SK-N-SH (cell line): ENCODE results near the gene LAPTM5. TPM values are rescaled to one million over a fixed set of nuclear protein-coding genes. Genes with fewer than 3 reads are reported as not detected.

Source experiments
- CTCF ChIA-PET: fragments of 300-600, 350-600 bp; formaldehyde crosslinking; extraction: SDS; loops from one replicate; lab custom pipeline; 2021; lab: Yijun Ruan, JAX
- POLR2A ChIA-PET: fragments of 350-600 bp; sonication (Branson Sonifier 250); formaldehyde crosslinking; extraction: SDS; loops from one replicate; lab custom pipeline; 2020; ENCODE audit warnings: antibody characterized with exemption, inconsistent platforms; lab: Yijun Ruan, JAX
- DNase-seq: peaks from one replicate; pipeline ENCODE4 v3.0.0; 2012
- H2AFZ ChIP-seq: fragments of 200-600 bp; sonication (generic); 2 replicates; pipeline ENCODE4 v1.8.1; 2016; ENCODE audit warnings: antibody characterized with exemption, mild to moderate bottlenecking, low read depth
- H3F3A ChIP-seq: fragments of 200-600 bp; sonication (generic); replicated peaks from 2 replicates; pipeline ENCODE3; 2016; ENCODE audit warnings: antibody characterized with exemption, mild to moderate bottlenecking; ENCODE audit not compliant: insufficient read depth
- H3K27ac ChIP-seq, 2 experiments: fragments of 200-500 bp in 1 of 2; fragments of 200-600 bp in 1 of 2; sonication (Bioruptor generic) in 1 of 2; sonication (generic), shearing (Covaris generic) in 1 of 2; 2 replicates each; pipeline versions ENCODE4 v1.5.1 to v1.6.1; 2014 to 2016; ENCODE audit warnings: low read depth in 2 of 2, inconsistent platforms in 1 of 2, low read length in 1 of 2, mild to moderate bottlenecking in 1 of 2, mixed read lengths in 1 of 2
- H3K27me3 ChIP-seq: fragments of 200-600 bp; sonication (generic), shearing (Covaris generic); 2 replicates; pipeline ENCODE4 v1.6.1; 2016; ENCODE audit warnings: mixed run types; ENCODE audit not compliant: insufficient read depth
- H3K36me3 ChIP-seq, 2 experiments: fragments of 200-500 bp in 1 of 2; fragments of 200-600 bp in 1 of 2; sonication (Bioruptor generic) in 1 of 2; sonication (generic) in 1 of 2; replicated peaks in 1 of 2; 2 replicates each; pipeline versions ENCODE3 to v1.5.1; 2014 to 2016; ENCODE audit warnings: low read length in 1 of 2, mild to moderate bottlenecking in 1 of 2; ENCODE audit not compliant: insufficient read depth in 2 of 2, control insufficient read depth in 1 of 2
- H3K4me1 ChIP-seq, 2 experiments: fragments of 200-500 bp in 1 of 2; fragments of 200-600 bp in 1 of 2; sonication (Bioruptor generic) in 1 of 2; sonication (generic), shearing (Covaris generic) in 1 of 2; 2 replicates each; pipeline versions ENCODE4 v1.5.1 to v1.6.1; 2014 to 2016; ENCODE audit warnings: low read depth in 1 of 2, low read length in 1 of 2, mixed run types in 1 of 2; ENCODE audit not compliant: insufficient read depth in 2 of 2, control insufficient read depth in 1 of 2
- H3K4me2 ChIP-seq: fragments of 200-600 bp; sonication (generic), shearing (Covaris generic); 2 replicates; pipeline ENCODE4 v1.6.1; 2017; ENCODE audit warnings: mixed run types
- H3K4me3 ChIP-seq, 2 experiments: fragments of 200-500 bp in 1 of 2; fragments of 200-600 bp in 1 of 2; sonication (Bioruptor generic) in 1 of 2; sonication (generic), shearing (Covaris generic) in 1 of 2; 2 replicates each; pipeline versions ENCODE4 v1.5.1 to v1.8.1; 2014 to 2016; ENCODE audit warnings: low read depth in 2 of 2, inconsistent platforms in 1 of 2, low read length in 1 of 2, mild to moderate bottlenecking in 1 of 2, mixed read lengths in 1 of 2, moderate library complexity in 1 of 2
- H3K79me2 ChIP-seq: fragments of 200-600 bp; sonication (generic); 2 replicates; pipeline ENCODE4 v1.8.1; 2017; ENCODE audit warnings: mild to moderate bottlenecking; ENCODE audit not compliant: insufficient read depth
- H3K9ac ChIP-seq: fragments of 200-600 bp; sonication (generic); 2 replicates; pipeline ENCODE4 v1.6.1; 2017; ENCODE audit warnings: mixed run types
- H3K9me2 ChIP-seq: fragments of 200-600 bp; sonication (generic); 2 replicates; pipeline ENCODE4 v1.6.1; 2017; ENCODE audit warnings: mixed run types
- H3K9me3 ChIP-seq: fragments of 200-600 bp; sonication (generic); 2 replicates; pipeline ENCODE4 v1.6.1; 2017; ENCODE audit warnings: mixed run types, mild to moderate bottlenecking, moderate library complexity
- H4K20me1 ChIP-seq: fragments of 200-600 bp; sonication (generic); 2 replicates; pipeline ENCODE4 v1.6.1; 2017; ENCODE audit warnings: mild to moderate bottlenecking, mixed run types; ENCODE audit not compliant: insufficient read depth
- CHD2 ChIP-seq: fragments of 150-350 bp; IDR thresholded peaks from 2 replicates; pipeline ENCODE4 v1.6.1; 2018; ENCODE audit warnings: low read length; ENCODE audit not compliant: partially characterized antibody
- EP300 ChIP-seq, 2 experiments: IDR thresholded peaks; 2 replicates each; pipeline versions ENCODE4 v1.4.0 to v1.6.1; 2012; ENCODE audit warnings: borderline replicate concordance in 1 of 2, low read depth in 1 of 2, low read length in 1 of 2
- FOSL2 ChIP-seq: IDR thresholded peaks from 2 replicates; pipeline ENCODE4 v1.4.0; 2012; ENCODE audit warnings: low read depth, mild to moderate bottlenecking, moderate library complexity, borderline replicate concordance
- FOXM1 ChIP-seq: IDR thresholded peaks from 2 replicates; pipeline ENCODE4 v1.4.0; 2012; ENCODE audit warnings: low read depth, mild to moderate bottlenecking
- GATA2 ChIP-seq: sonication (generic); formaldehyde crosslinking; IDR thresholded peaks from 2 replicates; pipeline ENCODE4 v1.5.0; 2020; ENCODE audit warnings: mild to moderate bottlenecking, missing genetic modification reagents
- IRF3 ChIP-seq: fragments of 150-350 bp; IDR thresholded peaks from 2 replicates; pipeline ENCODE4 v1.6.1; 2016; ENCODE audit warnings: mild to moderate bottlenecking, low read depth, low read length
- NFIC ChIP-seq: IDR thresholded peaks from 2 replicates; pipeline ENCODE4 v1.4.0; 2012; ENCODE audit warnings: borderline replicate concordance
- POLR2AphosphoS5 ChIP-seq: IDR thresholded peaks from 2 replicates; pipeline ENCODE4 v1.6.1; 2012; ENCODE audit warnings: low read depth, low read length
- RFX5 ChIP-seq: IDR thresholded peaks from 2 replicates; pipeline ENCODE4 v1.6.1; 2012; ENCODE audit warnings: mild to moderate bottlenecking, improper control_type of control experiment, low read length
- WGBS: methylation state at CpG from one replicate; pipeline ENCODE4 v1.1.6; 2017; ENCODE audit warnings: low lambda C conversion rate; 5-methylcytosine and 5-hydroxymethylcytosine counted together
- polyA plus RNA-seq, 3 experiments: library from polyadenylated mRNA; depleted of rRNA; stranded (reverse); fragments of >200 nt; gene quantifications; 2 replicates each; pipeline ENCODE4 v1.2.3, GENCODE V29; 2012

The LAPTM5 gene
- polyA plus RNA-seq, 1 of the 3 experiments (the other 2 are of a cell fraction): 1.1 TPM

GRCh38 chr1:30741239-30741894 is 16.2 kb downstream of the LAPTM5 start:
- Histone ChIP-seq H3K4me2 (no peak overlapping the region), H3K27me3 (no peaks in the 10 kb centered on the region), H4K20me1 (no peaks in the 10 kb centered on the region), H2AFZ (no peak overlapping the region), H3F3A (no peaks in the 10 kb centered on the region), H3K79me2 (no peaks in the 10 kb centered on the region), H3K4me1 (no peaks in the 10 kb centered on the region), H3K9me2 (no peaks in the 10 kb centered on the region), H3K27ac (no peak overlapping the region), H3K9me3 (no peaks in the 10 kb centered on the region), H3K9ac (no peak overlapping the region), H3K4me3 (no peak overlapping the region), H3K36me3 (no peaks in the 10 kb centered on the region)
- TF ChIP-seq GATA2 (CRISPR knock-in tag) (no peak), FOXM1 (no peak), POLR2AphosphoS5 (no peak), EP300 (IDR thresholded peaks at IDR 0.05; ENCODE audit: borderline replicate concordance in 1 of 2, low read depth in 1 of 2, low read length in 1 of 2) (no peak), FOSL2 (peak; percentile 20; the same call in 1 of the 2 replicates)
- ChIA-PET POLR2A (no interaction called here), CTCF (interaction anchor here (0.9 to 2.1 kb wide), 3 partner anchors 17 to 38 kb away, joined by 3 to 6 read pairs (median 4); no protein-coding TSS in a partner anchor)
- WGBS: 66% methylated on average over 12 of the region's 12 CpGs
- DNase-seq: no peak

- no peaks in the 10 kb centered on the region for H4K20me1 ChIP-seq
Measured at GRCh38 chr1:30740251-30741238, 17.0 kb downstream of the LAPTM5 start.

More at GRCh38 chr1:30740251-30741238, 17.0 kb downstream of the LAPTM5 start:
- TF ChIP-seq CHD2: no peak
- no peak for TF ChIP-seq FOXM1
- no peak for TF ChIP-seq NFIC
- no peak for TF ChIP-seq RFX5
- TF ChIP-seq IRF3: no peak
- H3K4me2 ChIP-seq: no peak overlapping the region
- H3K36me3 ChIP-seq: no peaks in the 10 kb centered on the region
- H2AFZ ChIP-seq: no peak overlapping the region
- no peaks in the 10 kb centered on the region for H3K27me3 ChIP-seq
- H3K4me3 ChIP-seq: no peak overlapping the region
- no peak overlapping the region for H3K27ac ChIP-seq
- no peak for DNase-seq
- no peaks in the 10 kb centered on the region for H3K9me2 ChIP-seq
- ChIA-PET CTCF (interaction anchor here (0.9 to 2.1 kb wide), 3 partner anchors 16 to 39 kb away, joined by 3 to 6 read pairs (median 4); no protein-coding TSS in a partner anchor), POLR2A (no interaction called here)
- WGBS: 83% methylated on average over 13 of the region's 15 CpGs
- no peaks in the 10 kb centered on the region for H3K4me1 ChIP-seq
- H3K9ac ChIP-seq: no peak overlapping the region
- no peaks in the 10 kb centered on the region for H3K9me3 ChIP-seq
- no peaks in the 10 kb centered on the region for H3K79me2 ChIP-seq
- no peaks in the 10 kb centered on the region for H3F3A ChIP-seq
